Neuron (in vitro differentiated cells): ENCODE measurements around the gene KATNAL1.
"Not testable (repeated sequence)": the region's sequence is repeated elsewhere in the genome, so short reads cannot be mapped to it uniquely, and the experiment has no call there.

Experiments
- H2AFZ ChIP-seq: one replicate; pipeline ENCODE4 v1.6.1; 2013; ENCODE audit warnings: low read depth, mild to moderate bottlenecking, inconsistent platforms, low read length, moderate library complexity
- H3K27me3 ChIP-seq: one replicate; pipeline ENCODE4 v1.6.1; 2013; ENCODE audit warnings: low read length; ENCODE audit not compliant: insufficient read depth
- H3K36me3 ChIP-seq: one replicate; pipeline ENCODE4 v1.6.1; 2013; ENCODE audit warnings: low read length; ENCODE audit not compliant: insufficient read depth
- H3K4me1 ChIP-seq: one replicate; pipeline ENCODE4 v1.6.1; 2013; ENCODE audit warnings: low read length; ENCODE audit not compliant: insufficient read depth
- H3K4me3 ChIP-seq: 2 replicates; pipeline ENCODE4 v1.5.1; 2013; ENCODE audit warnings: mild to moderate bottlenecking, low read length, moderate library complexity
- H3K9me3 ChIP-seq: one replicate; pipeline ENCODE4 v1.6.1; 2013; ENCODE audit warnings: low read length

The KATNAL1 gene

DNA sequence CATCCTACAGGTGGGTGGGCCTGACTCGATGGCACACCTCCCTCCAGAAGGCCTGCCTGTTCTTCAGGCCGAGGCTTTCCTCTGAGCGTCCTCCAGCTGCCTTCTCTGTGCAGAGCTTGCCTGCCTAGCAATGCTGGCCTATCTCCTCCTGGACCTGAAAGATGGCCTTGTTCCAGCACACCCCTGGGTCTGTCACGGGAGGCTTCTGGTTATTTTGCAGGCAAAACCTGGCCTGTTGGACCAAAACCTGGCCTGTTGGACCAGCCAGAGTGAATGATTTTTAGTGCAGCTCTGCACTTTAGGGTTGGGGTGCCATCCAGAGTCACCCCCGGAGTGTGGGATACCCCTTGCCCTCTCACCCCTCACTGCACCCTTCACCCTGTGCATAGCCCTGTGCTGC is 128.4 kb downstream of the KATNAL1 start:
- Histone ChIP-seq H3K9me3 (no peaks in the 10 kb centered on the region), H3K36me3 (no peaks in the 10 kb centered on the region), H3K4me3 (no peak overlapping the region), H3K4me1 (no peaks in the 10 kb centered on the region), H3K27me3 (no peaks in the 10 kb centered on the region), H2AFZ (no peak overlapping the region)

- no peaks in the 10 kb centered on the region for H3K27me3 ChIP-seq
- H3K36me3 ChIP-seq, result no peaks in the 10 kb centered on the region
- no peaks in the 10 kb centered on the region for H3K4me1 ChIP-seq
Measured at GRCh38 chr13:30175166-30175565, 132.2 kb downstream of the KATNAL1 start.

DNA sequence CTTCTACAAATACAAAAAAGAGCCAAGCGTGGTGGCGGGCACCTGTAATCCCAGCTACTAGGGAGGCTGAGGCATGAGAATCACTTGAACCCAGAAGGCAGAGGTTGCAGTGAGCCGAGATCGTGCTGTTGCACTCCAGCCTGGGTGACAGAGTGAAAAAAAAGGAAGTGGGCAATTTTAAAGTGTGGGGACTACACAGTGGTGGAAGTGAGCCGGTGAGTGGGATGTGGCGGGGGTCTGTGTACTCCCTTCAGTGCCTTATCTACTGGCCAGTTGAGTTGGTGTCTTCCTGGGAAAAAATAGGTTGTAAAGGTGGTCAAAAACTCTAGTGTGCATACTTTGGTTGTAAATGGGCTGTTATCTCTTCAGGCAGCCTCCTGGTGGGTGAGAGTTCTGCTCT is 133.1 kb downstream of the KATNAL1 start:
- not testable (repeated sequence) for H3K36me3 ChIP-seq, H3K9me3 ChIP-seq, H3K4me1 ChIP-seq, H3K4me3 ChIP-seq, H2AFZ ChIP-seq, H3K27me3 ChIP-seq

More at GRCh38 chr13:30175166-30175565, 132.2 kb downstream of the KATNAL1 start:
- Histone ChIP-seq H3K9me3 (no peaks in the 10 kb centered on the region), H2AFZ (no peak overlapping the region), H3K4me3 (no peak overlapping the region)

DNA sequence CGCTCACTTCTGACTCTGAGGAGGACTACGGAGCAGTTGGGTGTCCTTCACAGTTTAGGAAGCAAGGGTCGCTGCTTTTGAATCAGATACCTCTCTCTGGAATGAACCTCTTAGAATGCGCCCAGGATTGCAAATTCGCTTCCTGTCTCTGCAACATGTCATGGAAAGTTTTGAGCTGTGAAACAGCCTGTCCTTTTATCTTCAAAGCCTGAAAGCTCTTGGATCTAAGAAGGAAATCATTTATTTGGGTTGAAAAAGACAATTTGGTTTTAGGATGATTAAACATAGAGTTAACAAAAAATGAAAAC is 134.1 kb downstream of the KATNAL1 start:
- no peak overlapping the region for H3K4me3 ChIP-seq
- no peaks in the 10 kb centered on the region for H3K9me3 ChIP-seq
- no peak overlapping the region for H2AFZ ChIP-seq
- no peaks in the 10 kb centered on the region for H3K36me3 ChIP-seq
- no peaks in the 10 kb centered on the region for H3K4me1 ChIP-seq
- H3K27me3 ChIP-seq, result no peaks in the 10 kb centered on the region

DNA sequence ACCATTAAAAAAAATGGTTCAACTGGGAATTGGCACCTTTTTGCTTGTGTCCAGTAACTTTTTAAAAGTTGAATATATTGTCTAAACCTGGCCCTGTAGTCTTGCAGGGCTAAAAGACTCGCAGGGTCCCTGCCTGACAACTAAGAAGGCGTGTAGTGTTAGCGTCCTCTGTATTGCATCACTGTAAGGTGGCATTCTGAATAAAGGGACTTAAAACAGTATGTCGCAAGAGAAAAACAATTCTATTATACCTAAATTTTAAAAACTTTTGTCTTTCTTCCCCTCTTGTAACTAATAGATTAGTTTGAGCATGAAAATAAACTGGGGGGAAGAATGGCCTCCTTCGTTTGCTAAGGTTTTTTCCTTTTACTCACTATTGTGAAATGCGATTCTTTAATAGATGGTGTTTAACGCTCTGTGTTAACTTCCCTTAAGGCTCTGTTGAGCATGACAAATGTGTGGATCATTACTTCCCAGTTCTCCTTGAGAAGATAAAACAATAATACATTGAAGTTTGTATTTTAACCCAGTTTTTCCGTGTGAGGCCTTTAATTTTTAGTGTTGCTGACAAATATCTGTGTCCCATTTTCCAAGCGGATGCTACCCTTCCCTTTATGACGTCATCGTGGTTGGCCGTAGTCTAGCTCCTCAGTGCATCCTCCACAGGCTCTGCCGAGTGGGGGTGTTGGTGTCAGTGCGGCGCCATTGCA is 134.6 kb downstream of the KATNAL1 start:
- no peaks in the 10 kb centered on the region for H3K9me3 ChIP-seq

DNA sequence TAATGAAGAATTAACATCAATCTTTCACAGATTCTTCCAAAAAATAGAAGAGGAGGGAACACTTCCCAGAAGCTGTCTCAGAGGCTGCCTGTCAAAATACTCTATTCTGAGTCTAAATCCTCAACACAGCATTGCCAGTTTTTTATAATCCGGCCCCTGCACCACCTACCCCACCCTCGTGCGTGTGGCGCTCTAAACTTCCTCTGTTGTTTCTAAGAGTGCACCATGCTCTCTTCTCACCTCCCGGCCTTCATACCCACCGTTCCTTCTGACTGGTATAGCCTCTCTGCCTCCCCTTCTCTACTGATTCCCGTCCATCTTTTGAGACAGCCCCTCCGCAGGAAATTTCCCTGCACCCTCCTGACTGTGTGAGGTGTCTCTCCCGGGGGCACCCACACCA is 136.8 kb downstream of the KATNAL1 start:
- no peaks in the 10 kb centered on the region for H3K4me1 ChIP-seq
- H3K9me3 ChIP-seq, result peaks cover 2% of the 10 kb centered on the region
- no peak overlapping the region for H2AFZ ChIP-seq
- no peaks in the 10 kb centered on the region for H3K36me3 ChIP-seq
- no peaks in the 10 kb centered on the region for H3K27me3 ChIP-seq
- no peak overlapping the region for H3K4me3 ChIP-seq

More for the DNA sequence above, 134.6 kb downstream of the KATNAL1 start:
- H2AFZ ChIP-seq, result no peak overlapping the region
- no peaks in the 10 kb centered on the region for H3K27me3 ChIP-seq
- no peak overlapping the region for H3K4me3 ChIP-seq
- H3K36me3 ChIP-seq, result no peaks in the 10 kb centered on the region
- H3K4me1 ChIP-seq, result no peaks in the 10 kb centered on the region

GRCh38 chr13:30169442-30169841 is 137.9 kb downstream of the KATNAL1 start:
- peaks cover 2% of the 10 kb centered on the region for H3K9me3 ChIP-seq
- H3K27me3 ChIP-seq, result no peaks in the 10 kb centered on the region
- H3K36me3 ChIP-seq, result no peaks in the 10 kb centered on the region
- no peak overlapping the region for H2AFZ ChIP-seq
- no peaks in the 10 kb centered on the region for H3K4me1 ChIP-seq
- no peak overlapping the region for H3K4me3 ChIP-seq

DNA sequence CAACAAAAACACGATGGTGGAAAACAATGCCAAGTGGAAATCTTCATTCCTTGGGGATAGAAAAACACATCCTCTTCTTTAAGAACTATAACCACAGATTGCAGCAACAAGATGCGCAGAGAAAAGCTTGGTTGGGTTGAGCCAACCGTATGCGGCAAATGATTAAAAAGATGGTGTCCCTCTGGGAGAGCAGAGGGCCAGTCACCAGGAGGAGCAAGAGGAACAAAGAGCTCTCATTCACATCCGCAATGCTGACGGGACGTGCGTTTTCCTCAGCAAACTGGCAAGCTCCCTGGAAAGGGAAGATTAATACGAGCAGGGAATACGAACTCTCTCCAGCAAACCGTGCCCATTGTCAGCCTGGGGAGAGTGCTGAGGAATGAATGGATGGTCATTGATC is 141.6 kb downstream of the KATNAL1 start:
- Histone ChIP-seq H3K9me3 (peaks cover 2% of the 10 kb centered on the region), H3K27me3 (no peaks in the 10 kb centered on the region), H2AFZ (no peak overlapping the region), H3K4me1 (no peaks in the 10 kb centered on the region), H3K4me3 (no peak overlapping the region), H3K36me3 (no peaks in the 10 kb centered on the region)

DNA sequence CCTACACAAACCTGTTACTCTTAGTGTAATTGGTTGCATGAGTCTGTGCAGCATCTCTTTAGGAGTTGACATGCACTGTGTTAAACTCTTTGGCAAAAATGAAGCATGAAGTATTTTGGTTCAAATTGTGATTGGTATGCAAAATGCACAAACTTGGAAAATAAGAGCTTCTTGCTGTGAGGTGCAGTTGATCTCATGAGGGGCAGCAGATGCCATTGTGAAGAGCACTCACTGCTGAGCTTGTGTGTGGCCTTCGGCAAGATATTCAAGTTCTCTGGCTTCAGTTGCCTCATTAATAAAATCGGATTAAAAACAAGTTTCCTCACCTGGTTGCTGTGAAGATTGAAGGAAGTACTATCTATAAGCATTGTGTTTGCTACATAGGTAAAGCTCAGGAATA is 142.3 kb downstream of the KATNAL1 start:
- Histone ChIP-seq H2AFZ (no peak overlapping the region), H3K9me3 (peaks cover 2% of the 10 kb centered on the region), H3K27me3 (no peaks in the 10 kb centered on the region), H3K4me1 (no peaks in the 10 kb centered on the region), H3K4me3 (no peak overlapping the region), H3K36me3 (no peaks in the 10 kb centered on the region)

GRCh38 chr13:30164146-30164545 is 143.2 kb downstream of the KATNAL1 start:
- Histone ChIP-seq H3K9me3 (peaks cover 2% of the 10 kb centered on the region), H2AFZ (no peak overlapping the region), H3K4me1 (no peaks in the 10 kb centered on the region), H3K36me3 (no peaks in the 10 kb centered on the region), H3K27me3 (no peaks in the 10 kb centered on the region), H3K4me3 (no peak overlapping the region)

DNA sequence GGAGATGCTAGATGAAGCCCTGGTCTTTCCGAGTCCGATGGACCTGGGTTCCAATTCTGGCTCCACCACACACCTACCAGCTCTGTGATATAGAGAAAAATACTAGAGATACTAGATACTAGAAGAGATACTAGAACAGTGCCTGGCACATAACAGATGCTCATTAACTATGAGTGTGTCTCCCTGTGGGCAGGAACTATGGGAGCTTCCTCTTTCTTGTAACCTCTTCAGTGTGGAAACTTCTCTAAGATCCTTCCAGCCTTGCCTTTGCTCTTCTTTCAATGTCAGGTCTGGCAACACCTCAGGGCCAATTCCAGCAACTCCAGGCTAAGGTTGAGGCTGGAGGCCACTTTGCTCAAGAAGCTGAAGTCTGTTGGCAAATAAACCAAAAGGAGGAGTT is 143.9 kb downstream of the KATNAL1 start:
- Histone ChIP-seq H3K36me3 (no peaks in the 10 kb centered on the region), H3K27me3 (no peaks in the 10 kb centered on the region), H3K4me3 (no peak overlapping the region), H3K4me1 (no peaks in the 10 kb centered on the region), H2AFZ (no peak overlapping the region), H3K9me3 (peaks cover 2% of the 10 kb centered on the region)

- no peaks in the 10 kb centered on the region for H3K36me3 ChIP-seq
- H3K9me3 ChIP-seq, result no peaks in the 10 kb centered on the region
- H3K4me1 ChIP-seq, result no peaks in the 10 kb centered on the region
- no peaks in the 10 kb centered on the region for H3K27me3 ChIP-seq
- no peak overlapping the region for H2AFZ ChIP-seq
- H3K4me3 ChIP-seq, result no peak overlapping the region
Measured at GRCh38 chr13:30159446-30159839, 147.9 kb downstream of the KATNAL1 start.

DNA sequence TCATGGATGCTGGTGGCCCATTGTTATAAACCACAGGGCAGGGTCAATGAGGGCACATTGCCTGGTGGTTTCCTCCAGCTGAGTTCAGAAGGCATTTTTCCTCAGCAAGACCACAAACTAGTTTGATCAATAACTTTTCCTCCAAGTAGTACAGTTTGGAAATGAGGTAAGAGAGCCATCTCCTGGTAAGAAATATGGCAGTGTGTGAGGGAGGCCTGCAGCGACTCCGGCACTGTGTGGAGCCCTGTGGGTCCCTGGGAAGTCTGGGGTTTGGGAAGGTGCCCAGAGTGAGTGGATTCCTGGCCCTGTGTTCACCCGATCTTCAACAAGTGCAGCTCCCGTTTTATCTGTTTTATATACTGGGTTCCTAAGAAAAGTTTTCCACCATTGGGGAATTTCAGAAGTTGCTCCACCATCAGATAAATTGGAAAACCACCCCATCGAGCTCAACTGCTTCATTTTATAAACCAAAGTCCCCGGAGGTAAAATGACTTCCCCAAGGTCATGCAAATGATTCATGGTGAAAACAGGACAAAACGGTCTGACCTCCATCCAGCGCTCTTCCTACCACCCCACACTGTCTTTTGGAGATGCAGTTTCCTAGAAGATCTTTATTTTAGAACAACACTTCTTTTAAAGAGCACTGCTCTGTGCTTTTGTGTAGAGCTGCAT is 148.4 kb downstream of the KATNAL1 start:
- no peaks in the 10 kb centered on the region for H3K36me3 ChIP-seq
- H3K4me1 ChIP-seq, result peaks cover under 1% of the 10 kb centered on the region
- no peak overlapping the region for H3K4me3 ChIP-seq
- H3K9me3 ChIP-seq, result no peaks in the 10 kb centered on the region
- H2AFZ ChIP-seq, result no peak overlapping the region
- H3K27me3 ChIP-seq, result no peaks in the 10 kb centered on the region

GRCh38 chr13:30157616-30157993 is 149.7 kb downstream of the KATNAL1 start:
- Histone ChIP-seq H3K9me3 (no peaks in the 10 kb centered on the region), H3K36me3 (no peaks in the 10 kb centered on the region), H3K27me3 (no peaks in the 10 kb centered on the region), H3K4me1 (peaks cover 5% of the 10 kb centered on the region), H3K4me3 (no peak overlapping the region), H2AFZ (no peak overlapping the region)
